Suprapubic skin (tissue), 4 donors: ENCODE results near the gene SHOX.

ENCODE experiments used
- EP300 ChIP-seq: sonication (generic); formaldehyde crosslinking; IDR thresholded peaks from one replicate; pipeline ENCODE4 v1.6.1; 2017; ENCODE audit warnings: antibody characterized with exemption
- POLR2A ChIP-seq, 2 donors: fragments of 450-650 bp; IDR thresholded peaks; one replicate each; pipeline ENCODE4 v1.6.1; 2017; ENCODE audit warnings: antibody characterized with exemption in 2 of 2, mild to moderate bottlenecking in 2 of 2, moderate library complexity in 2 of 2
- POLR2AphosphoS5 ChIP-seq, 3 donors: sonication (generic); formaldehyde crosslinking; IDR thresholded peaks; one replicate each; pipeline ENCODE4 v1.6.1; 2017; ENCODE audit warnings: antibody characterized with exemption in 3 of 3
- TF ChIP-seq, protein P1 (sequence below), 2 donors: fragments of 200-600 bp in 1 of 2; fragments of 450-650 bp in 1 of 2; sonication (generic) in 1 of 2; IDR thresholded peaks; one replicate each; pipeline ENCODE4 v1.5.1; 2016 to 2019; ENCODE audit warnings: antibody characterized with exemption in 2 of 2, mild to moderate bottlenecking in 1 of 2, moderate library complexity in 1 of 2

DNA sequence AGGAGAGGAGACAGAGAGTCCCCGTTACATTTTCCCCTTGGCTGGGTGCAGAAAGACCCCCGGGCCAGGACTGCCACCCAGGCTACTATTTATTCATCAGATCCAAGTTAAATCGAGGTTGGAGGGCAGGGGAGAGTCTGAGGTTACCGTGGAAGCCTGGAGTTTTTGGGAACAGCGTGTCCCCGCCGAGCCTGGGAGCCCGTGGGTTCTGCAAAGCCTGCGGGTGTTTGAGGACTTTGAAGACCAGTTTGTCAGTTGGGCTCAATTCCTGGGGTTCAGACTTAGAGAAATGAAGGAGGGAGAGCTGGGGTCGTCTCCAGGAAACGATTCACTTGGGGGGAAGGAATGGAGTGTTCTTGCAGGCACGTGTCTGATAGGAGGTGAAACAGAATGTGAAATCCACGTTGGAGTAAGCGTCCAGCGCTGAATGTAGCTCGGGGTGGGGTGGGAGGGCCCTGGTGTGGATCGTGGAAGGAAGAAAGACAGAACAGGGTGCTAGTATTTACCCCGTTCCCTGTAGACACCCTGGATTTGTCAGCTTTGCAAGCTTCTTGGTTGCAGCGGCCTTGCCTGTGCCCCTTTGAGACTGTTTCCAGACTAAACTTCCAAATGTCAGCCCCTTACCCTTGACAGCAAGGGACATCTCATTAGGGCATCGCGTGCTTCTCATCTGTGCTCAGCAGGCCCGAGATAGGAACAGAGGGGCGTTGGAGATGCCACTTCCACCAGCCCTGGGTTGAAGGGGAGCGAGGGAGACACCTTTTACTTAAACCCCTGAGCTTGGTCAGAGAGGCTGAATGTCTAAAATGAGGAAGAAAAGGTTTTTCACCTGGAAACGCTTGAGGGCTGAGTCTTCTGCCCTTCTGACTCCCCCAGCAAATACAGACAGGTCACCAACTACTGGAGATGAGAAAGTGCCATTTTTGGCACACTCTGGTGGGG is 2.7 kb downstream of the SHOX start:
- TF ChIP-seq, protein P1, sequence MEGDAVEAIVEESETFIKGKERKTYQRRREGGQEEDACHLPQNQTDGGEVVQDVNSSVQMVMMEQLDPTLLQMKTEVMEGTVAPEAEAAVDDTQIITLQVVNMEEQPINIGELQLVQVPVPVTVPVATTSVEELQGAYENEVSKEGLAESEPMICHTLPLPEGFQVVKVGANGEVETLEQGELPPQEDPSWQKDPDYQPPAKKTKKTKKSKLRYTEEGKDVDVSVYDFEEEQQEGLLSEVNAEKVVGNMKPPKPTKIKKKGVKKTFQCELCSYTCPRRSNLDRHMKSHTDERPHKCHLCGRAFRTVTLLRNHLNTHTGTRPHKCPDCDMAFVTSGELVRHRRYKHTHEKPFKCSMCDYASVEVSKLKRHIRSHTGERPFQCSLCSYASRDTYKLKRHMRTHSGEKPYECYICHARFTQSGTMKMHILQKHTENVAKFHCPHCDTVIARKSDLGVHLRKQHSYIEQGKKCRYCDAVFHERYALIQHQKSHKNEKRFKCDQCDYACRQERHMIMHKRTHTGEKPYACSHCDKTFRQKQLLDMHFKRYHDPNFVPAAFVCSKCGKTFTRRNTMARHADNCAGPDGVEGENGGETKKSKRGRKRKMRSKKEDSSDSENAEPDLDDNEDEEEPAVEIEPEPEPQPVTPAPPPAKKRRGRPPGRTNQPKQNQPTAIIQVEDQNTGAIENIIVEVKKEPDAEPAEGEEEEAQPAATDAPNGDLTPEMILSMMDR (IDR thresholded peaks at IDR 0.05) = no peak
- TF ChIP-seq POLR2A (IDR thresholded peaks at IDR 0.05) (no peak), EP300 (no peak), POLR2AphosphoS5 (IDR thresholded peaks at IDR 0.05) (no peak)
